Measurements from ENCODE around the gene KLHL25.

Gene KLHL25

GRCh38 chr15:85757939-85758654 lies 36.6 kb downstream of the KLHL25 start:
- DNase-seq: no peak

- no peak for DNase-seq
Measured at GRCh38 chr15:85757073-85757938, 37.4 kb downstream of the KLHL25 start.

- no peak for DNase-seq
Measured at GRCh38 chr15:85756411-85757072, 38.2 kb downstream of the KLHL25 start.

GRCh38 chr15:85755942-85756341 lies 38.8 kb downstream of the KLHL25 start:
- no peak for DNase-seq

- DNase-seq: no peak
Measured at GRCh38 chr15:85755471-85755870, 39.3 kb downstream of the KLHL25 start.

GRCh38 chr15:85754989-85755388 lies 39.7 kb downstream of the KLHL25 start:
- DNase-seq: no peak

- no peak for DNase-seq
Measured at GRCh38 chr15:85753791-85754452, 40.8 kb downstream of the KLHL25 start.

- DNase-seq: no peak
Measured at GRCh38 chr15:85753261-85753660, 41.5 kb downstream of the KLHL25 start.

GRCh38 chr15:85752491-85752961 lies 42.2 kb downstream of the KLHL25 start:
- DNase-seq: no peak

GRCh38 chr15:85752124-85752475 lies 42.6 kb downstream of the KLHL25 start:
- DNase-seq: no peak

GRCh38 chr15:85751291-85752123 lies 43.2 kb downstream of the KLHL25 start:
- DNase-seq: no peak

- DNase-seq: no peak
Measured at GRCh38 chr15:85750319-85751290, 44.1 kb downstream of the KLHL25 start.

- no peak for DNase-seq
Measured at GRCh38 chr15:85749261-85750151, 45.2 kb downstream of the KLHL25 start.

- DNase-seq: no peak
Measured at GRCh38 chr15:85748729-85749128, 46.0 kb downstream of the KLHL25 start.

- no peak for DNase-seq
Measured at GRCh38 chr15:85748176-85748575, 46.5 kb downstream of the KLHL25 start.

- DNase-seq: no peak
Measured at GRCh38 chr15:85746641-85747040, 48.1 kb downstream of the KLHL25 start.

GRCh38 chr15:85745525-85746150 lies 49.1 kb downstream of the KLHL25 start:
- DNase-seq: no peak

- no peak for DNase-seq
Measured at GRCh38 chr15:85745023-85745422, 49.7 kb downstream of the KLHL25 start.

GRCh38 chr15:85744579-85744978 lies 50.1 kb downstream of the KLHL25 start:
- no peak for DNase-seq
